HEK293 (cell line): Measurements from ENCODE around the gene PLXND1.

Experiments
- HOXD13 ChIP-seq: sonication (generic); formaldehyde crosslinking; IDR thresholded peaks from 2 replicates; pipeline ENCODE4 v1.8.0; 2022; ENCODE audit warnings: missing genetic modification reagents, borderline replicate concordance
- ZBTB8A ChIP-seq: fragments of 450-650 bp; formaldehyde crosslinking; IDR thresholded peaks from 2 replicates; pipeline ENCODE4 v1.5.1; 2016; ENCODE audit warnings: missing biosample characterization, missing genetic modification characterization
- ZNF138 ChIP-seq: fragments of 450-650 bp; formaldehyde crosslinking; IDR thresholded peaks from 2 replicates; pipeline ENCODE4 v1.5.1; 2016; ENCODE audit warnings: missing biosample characterization, missing genetic modification characterization, borderline replicate concordance
- ZNF2 ChIP-seq: fragments of 450-650 bp; formaldehyde crosslinking; IDR thresholded peaks from 2 replicates; pipeline ENCODE4 v1.5.1; 2016; ENCODE audit warnings: missing biosample characterization, missing genetic modification characterization
- ZNF513 ChIP-seq: fragments of 450-650 bp; IDR thresholded peaks from 2 replicates; pipeline ENCODE4 v1.5.1; 2018; ENCODE audit warnings: missing biosample characterization, missing genetic modification characterization
- ZNF548 ChIP-seq: fragments of 450-650 bp; formaldehyde crosslinking; IDR thresholded peaks from 2 replicates; pipeline ENCODE4 v1.5.1; 2016; ENCODE audit warnings: missing biosample characterization, missing genetic modification characterization
- ZNF580 ChIP-seq: fragments of 450-650 bp; formaldehyde crosslinking; IDR thresholded peaks from 2 replicates; pipeline ENCODE4 v1.5.1; 2016; ENCODE audit warnings: missing biosample characterization, missing genetic modification characterization
- ZNF701 ChIP-seq: fragments of 450-650 bp; formaldehyde crosslinking; IDR thresholded peaks from 2 replicates; pipeline ENCODE4 v1.5.1; 2016; ENCODE audit warnings: missing biosample characterization, missing genetic modification characterization
- TF ChIP-seq, protein P1 (sequence below): fragments of 450-650 bp; formaldehyde crosslinking; IDR thresholded peaks from 2 replicates; pipeline ENCODE4 v1.5.1; 2016; ENCODE audit warnings: missing biosample characterization, missing genetic modification characterization

DNA sequence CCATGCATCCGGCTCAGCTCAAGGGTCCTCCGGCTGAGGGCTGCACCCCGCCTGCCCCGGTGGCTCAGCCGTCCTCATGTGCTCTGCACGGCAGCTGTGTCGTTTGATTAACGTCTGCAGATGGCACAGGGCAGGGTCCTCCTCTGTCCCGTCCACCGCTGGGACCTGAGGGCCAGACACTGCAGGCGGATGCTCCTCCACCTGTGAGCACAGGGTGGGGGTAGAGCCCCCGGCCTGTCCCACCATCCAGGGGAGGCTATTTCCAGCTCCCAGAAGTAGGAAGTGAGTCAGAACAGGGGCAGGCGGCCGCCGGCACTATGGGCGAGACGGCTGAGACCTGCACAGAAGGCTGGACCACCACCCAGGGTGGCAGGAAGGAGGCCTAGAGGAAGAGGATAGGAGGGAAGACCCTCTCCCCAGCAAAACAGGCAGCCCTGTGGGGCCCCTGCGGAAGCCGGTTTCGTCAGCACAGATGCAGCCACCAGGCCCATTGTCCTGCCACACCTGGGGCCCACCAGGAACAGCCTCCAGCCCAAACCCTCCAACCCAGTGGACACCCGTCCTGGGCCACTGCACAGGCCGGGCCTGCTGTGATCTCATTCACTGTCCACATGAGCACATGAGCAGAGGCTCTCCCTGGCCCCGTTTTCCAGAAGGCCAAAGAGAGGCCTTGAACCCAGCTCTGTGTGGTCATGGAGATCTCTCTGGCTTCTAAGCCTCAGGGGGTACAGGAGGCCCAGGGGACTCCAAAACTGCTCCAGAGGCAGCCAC is 12.6 kb upstream of the PLXND1 start:
- TF ChIP-seq, protein P1, sequence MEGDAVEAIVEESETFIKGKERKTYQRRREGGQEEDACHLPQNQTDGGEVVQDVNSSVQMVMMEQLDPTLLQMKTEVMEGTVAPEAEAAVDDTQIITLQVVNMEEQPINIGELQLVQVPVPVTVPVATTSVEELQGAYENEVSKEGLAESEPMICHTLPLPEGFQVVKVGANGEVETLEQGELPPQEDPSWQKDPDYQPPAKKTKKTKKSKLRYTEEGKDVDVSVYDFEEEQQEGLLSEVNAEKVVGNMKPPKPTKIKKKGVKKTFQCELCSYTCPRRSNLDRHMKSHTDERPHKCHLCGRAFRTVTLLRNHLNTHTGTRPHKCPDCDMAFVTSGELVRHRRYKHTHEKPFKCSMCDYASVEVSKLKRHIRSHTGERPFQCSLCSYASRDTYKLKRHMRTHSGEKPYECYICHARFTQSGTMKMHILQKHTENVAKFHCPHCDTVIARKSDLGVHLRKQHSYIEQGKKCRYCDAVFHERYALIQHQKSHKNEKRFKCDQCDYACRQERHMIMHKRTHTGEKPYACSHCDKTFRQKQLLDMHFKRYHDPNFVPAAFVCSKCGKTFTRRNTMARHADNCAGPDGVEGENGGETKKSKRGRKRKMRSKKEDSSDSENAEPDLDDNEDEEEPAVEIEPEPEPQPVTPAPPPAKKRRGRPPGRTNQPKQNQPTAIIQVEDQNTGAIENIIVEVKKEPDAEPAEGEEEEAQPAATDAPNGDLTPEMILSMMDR, result no peak
- TF ChIP-seq ZNF513 (tag by site-specific recombination) (no peak), ZBTB8A (tag by site-specific recombination) (no peak), ZNF548 (tag by site-specific recombination) (no peak), ZNF580 (no peak), ZNF2 (tag by site-specific recombination) (no peak), ZNF701 (tag by site-specific recombination) (no peak), HOXD13 (CRISPR knock-in tag) (no peak), ZNF138 (tag by site-specific recombination) (no peak)
